Measurements from ENCODE around the gene RBM25. TPM values are rescaled to one million over a fixed set of nuclear protein-coding genes. Genes with fewer than 3 reads are reported as not detected.

The RBM25 gene
- total RNA-seq, 4 donors from 2014 or later: 38.0 to 134 (median 58.1) TPM

- Histone ChIP-seq H3K4me1 (peaks cover 18% of the 10 kb centered on the region), H3K36me3 (no peaks in the 10 kb centered on the region), H3K27me3 (no peaks in the 10 kb centered on the region), H3K9me3 (no peaks in the 10 kb centered on the region), H3K4me3 (peak overlapping the region; percentile 78), H3K27ac (peak overlapping the region; percentile 96)
- WGBS: 3% methylated on average over 9 of the region's 16 CpGs
- TF ChIP-seq EP300 (IDR thresholded peaks at IDR 0.05): no peak
- no peak for TF ChIP-seq POLR2A (IDR thresholded peaks at IDR 0.05)
- no peak for DNase-seq (ENCODE audit: low spot score in 2 of 2)
These were observed 77.7 kb downstream of the RBM25 start for GRCh38 chr14:73136085-73136386.

GRCh38 chr14:73136387-73137225 lies 78.3 kb downstream of the RBM25 start, which contains the start of gene PSEN1:
Gene PSEN1 (plus strand): TSS chr14:73136507. CDS start chr14:73148020, 11,513 bp downstream.
- H3K27ac ChIP-seq: peak within 1 kb of the TSS; percentile 96
- H3K4me1 ChIP-seq: peaks cover 18% of the 10 kb centered on the region
- H3K4me3 ChIP-seq: peak within 1 kb of the TSS; percentile 78
- H3K9me3 ChIP-seq: no peaks in the 10 kb centered on the region
- DNase-seq (ENCODE audit: low spot score in 2 of 2): peak; percentile 98
- TF ChIP-seq EP300 (IDR thresholded peaks at IDR 0.05) (no peak), POLR2AphosphoS5 (IDR thresholded peaks at IDR 0.05) (peak in 2 of 3 donors; percentile 80 to 81), POLR2A (IDR thresholded peaks at IDR 0.05) (peak; percentile 49 to 86)
- TF ChIP-seq, protein P1, sequence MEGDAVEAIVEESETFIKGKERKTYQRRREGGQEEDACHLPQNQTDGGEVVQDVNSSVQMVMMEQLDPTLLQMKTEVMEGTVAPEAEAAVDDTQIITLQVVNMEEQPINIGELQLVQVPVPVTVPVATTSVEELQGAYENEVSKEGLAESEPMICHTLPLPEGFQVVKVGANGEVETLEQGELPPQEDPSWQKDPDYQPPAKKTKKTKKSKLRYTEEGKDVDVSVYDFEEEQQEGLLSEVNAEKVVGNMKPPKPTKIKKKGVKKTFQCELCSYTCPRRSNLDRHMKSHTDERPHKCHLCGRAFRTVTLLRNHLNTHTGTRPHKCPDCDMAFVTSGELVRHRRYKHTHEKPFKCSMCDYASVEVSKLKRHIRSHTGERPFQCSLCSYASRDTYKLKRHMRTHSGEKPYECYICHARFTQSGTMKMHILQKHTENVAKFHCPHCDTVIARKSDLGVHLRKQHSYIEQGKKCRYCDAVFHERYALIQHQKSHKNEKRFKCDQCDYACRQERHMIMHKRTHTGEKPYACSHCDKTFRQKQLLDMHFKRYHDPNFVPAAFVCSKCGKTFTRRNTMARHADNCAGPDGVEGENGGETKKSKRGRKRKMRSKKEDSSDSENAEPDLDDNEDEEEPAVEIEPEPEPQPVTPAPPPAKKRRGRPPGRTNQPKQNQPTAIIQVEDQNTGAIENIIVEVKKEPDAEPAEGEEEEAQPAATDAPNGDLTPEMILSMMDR (IDR thresholded peaks at IDR 0.05): no peak
- no peaks in the 10 kb centered on the region for H3K27me3 ChIP-seq
- H3K36me3 ChIP-seq: no peaks in the 10 kb centered on the region
- 0% methylated on average over 32 of the region's 71 CpGs for WGBS

DNA sequence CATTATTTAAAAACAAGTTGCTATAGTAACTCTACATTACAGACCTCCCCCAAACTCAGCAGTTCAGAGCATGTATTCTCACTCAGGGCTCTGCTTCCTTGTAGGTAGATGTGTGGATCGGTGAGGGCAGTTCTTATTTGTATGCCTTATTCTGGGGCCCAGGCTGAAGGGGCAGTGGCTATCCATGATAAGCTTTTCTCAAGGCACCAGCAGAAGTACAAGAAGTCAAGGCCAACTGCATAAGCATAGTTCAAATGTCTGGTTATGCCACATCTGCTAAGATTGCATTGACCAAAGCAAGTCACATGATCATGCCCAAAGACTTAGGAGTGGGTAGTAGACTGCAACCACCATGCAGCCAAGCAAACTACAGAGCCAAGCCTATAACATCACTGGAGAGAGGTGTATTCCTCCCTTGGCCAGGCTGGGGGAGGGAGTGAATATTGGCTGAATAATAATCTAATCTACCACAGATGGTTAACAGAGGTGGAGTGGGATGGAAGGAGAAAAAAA lies 82.5 kb downstream of the RBM25 start:
- Histone ChIP-seq H3K9me3 (no peaks in the 10 kb centered on the region), H3K4me3 (no peak overlapping the region), H3K27me3 (no peaks in the 10 kb centered on the region), H3K4me1 (peaks cover 27% of the 10 kb centered on the region), H3K27ac (no peak overlapping the region), H3K36me3 (no peaks in the 10 kb centered on the region)
- no peak for TF ChIP-seq EP300 (IDR thresholded peaks at IDR 0.05)
- no peak for TF ChIP-seq POLR2AphosphoS5 (IDR thresholded peaks at IDR 0.05)
- TF ChIP-seq, protein P1 (IDR thresholded peaks at IDR 0.05): no peak
- no peak for TF ChIP-seq POLR2A (IDR thresholded peaks at IDR 0.05)
- no peak for DNase-seq (ENCODE audit: low spot score in 2 of 2)
- WGBS: 94% methylated on average over 1 of the region's 1 CpG

- no peak for DNase-seq (ENCODE audit: low spot score in 2 of 2)
- WGBS: 73% methylated on average over 2 of the region's 2 CpGs
- H3K9me3 ChIP-seq: no peaks in the 10 kb centered on the region
- TF ChIP-seq, protein P1 (IDR thresholded peaks at IDR 0.05): no peak
- TF ChIP-seq EP300 (IDR thresholded peaks at IDR 0.05): no peak
- TF ChIP-seq POLR2A (IDR thresholded peaks at IDR 0.05): no peak
- no peak for TF ChIP-seq POLR2AphosphoS5 (IDR thresholded peaks at IDR 0.05)
- H3K27me3 ChIP-seq: no peaks in the 10 kb centered on the region
- no peak overlapping the region for H3K27ac ChIP-seq
- no peaks in the 10 kb centered on the region for H3K36me3 ChIP-seq
- H3K4me1 ChIP-seq: peaks cover 26% of the 10 kb centered on the region
- H3K4me3 ChIP-seq: no peak overlapping the region
These were observed 83.9 kb downstream of the RBM25 start for GRCh38 chr14:73142216-73142615.

- WGBS: 70% methylated on average over 5 of the region's 5 CpGs
- Histone ChIP-seq H3K4me1 (peaks cover 18% of the 10 kb centered on the region), H3K27ac (no peak overlapping the region), H3K9me3 (no peaks in the 10 kb centered on the region), H3K27me3 (no peaks in the 10 kb centered on the region), H3K4me3 (no peak overlapping the region), H3K36me3 (peaks cover 4% of the 10 kb centered on the region)
- TF ChIP-seq EP300 (IDR thresholded peaks at IDR 0.05) (no peak), POLR2AphosphoS5 (IDR thresholded peaks at IDR 0.05) (no peak), POLR2A (IDR thresholded peaks at IDR 0.05) (no peak)
- TF ChIP-seq, protein P1 (IDR thresholded peaks at IDR 0.05): no peak
- no peak for DNase-seq (ENCODE audit: low spot score in 2 of 2)
These were observed 84.7 kb downstream of the RBM25 start for GRCh38 chr14:73143003-73143402.

All from suprapubic skin (tissue), 4 donors.